Lower lobe of right lung (tissue), 2 donors: Measurements from ENCODE around the gene FBXL16. TPM values are rescaled to one million over a fixed set of nuclear protein-coding genes. Genes with fewer than 3 reads are reported as not detected.
"Not testable (repeated sequence)": the region's sequence is repeated elsewhere in the genome, so short reads cannot be mapped to it uniquely, and the experiment has no call there.

Source experiments
- ATAC-seq, 2 donors: fragments of 200-7000 bp; cut with Tn5 transposase; one replicate each; pipeline ENCODE4 v1.9.1; 2020 to 2022; ENCODE audit warnings: mild to moderate bottlenecking in 2 of 2, moderate library complexity in 2 of 2
- DNase-seq: peaks from one replicate; pipeline ENCODE4 v3.0.0-alpha.2; 2020
- H3K27ac ChIP-seq: fragments of 200-600 bp; one replicate; pipeline ENCODE4 v1.8.0; 2022
- H3K27me3 ChIP-seq: fragments of 200-600 bp; one replicate; pipeline ENCODE4 v1.8.0; 2022; ENCODE audit warnings: low read depth
- H3K36me3 ChIP-seq: fragments of 200-600 bp; one replicate; pipeline ENCODE4 v1.8.0; 2022; ENCODE audit warnings: mild to moderate bottlenecking
- H3K4me1 ChIP-seq: fragments of 200-600 bp; one replicate; pipeline ENCODE4 v1.8.0; 2022
- H3K4me3 ChIP-seq: fragments of 200-600 bp; one replicate; pipeline ENCODE4 v1.8.0; 2022; ENCODE audit warnings: mild to moderate bottlenecking
- H3K9me3 ChIP-seq: fragments of 200-600 bp; one replicate; pipeline ENCODE4 v1.8.0; 2022
- intact Hi-C: fragments of 100-400 bp; cut with DNase I; formaldehyde crosslinking; loops from one replicate; pipeline ENCODE4 v1.11.0; 2022
- total RNA-seq: library from RNA; stranded (reverse); fragmentation: NEBNext Ultra II Directional; extraction: Animal tissue kit (Norgen Biotek cat#: 25700); gene quantifications from one replicate; pipeline ENCODE4 v1.2.1, GENCODE V29; 2021
- TF ChIP-seq, protein P1 (sequence below): fragments of 200-600 bp; IDR thresholded peaks from one replicate; pipeline ENCODE4 v1.8.0; 2022; ENCODE audit warnings: antibody characterized with exemption, mild to moderate bottlenecking
- donor health status: DM: no; HTN: yes; CAD: no; lungs with severe emphysema.

The FBXL16 gene
- total RNA-seq, 1 donor from 2014 or later: 11.0 TPM

DNA sequence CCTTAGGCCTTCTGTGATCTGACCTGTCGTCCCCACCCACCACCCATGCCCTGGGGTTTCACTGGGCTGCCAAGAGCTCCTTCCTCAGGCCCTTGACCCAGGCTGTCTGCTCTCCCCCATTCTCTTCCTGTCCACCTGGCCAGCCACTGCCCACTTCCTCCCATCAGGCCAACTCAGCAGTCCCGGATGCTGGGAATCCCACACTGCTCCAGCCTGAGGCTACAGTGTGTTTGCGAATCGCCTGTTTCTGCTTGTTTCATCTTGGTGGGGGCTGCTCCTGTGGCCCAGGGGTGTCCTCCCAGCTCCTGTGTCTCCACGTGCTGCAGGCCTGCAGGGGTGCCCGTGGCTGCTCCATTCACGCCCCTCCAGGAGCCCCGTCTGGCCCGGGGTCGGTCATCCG is 8.5 kb upstream of the FBXL16 start:
- no peak for ATAC-seq
- intact Hi-C loops: no loop called here
- H3K27me3 ChIP-seq: peaks cover 37% of the 10 kb centered on the region
- peak overlapping the region; percentile 34 for H3K4me3 ChIP-seq
- no peak overlapping the region for H3K27ac ChIP-seq
- H3K36me3 ChIP-seq: no peaks in the 10 kb centered on the region
- TF ChIP-seq, protein P1, sequence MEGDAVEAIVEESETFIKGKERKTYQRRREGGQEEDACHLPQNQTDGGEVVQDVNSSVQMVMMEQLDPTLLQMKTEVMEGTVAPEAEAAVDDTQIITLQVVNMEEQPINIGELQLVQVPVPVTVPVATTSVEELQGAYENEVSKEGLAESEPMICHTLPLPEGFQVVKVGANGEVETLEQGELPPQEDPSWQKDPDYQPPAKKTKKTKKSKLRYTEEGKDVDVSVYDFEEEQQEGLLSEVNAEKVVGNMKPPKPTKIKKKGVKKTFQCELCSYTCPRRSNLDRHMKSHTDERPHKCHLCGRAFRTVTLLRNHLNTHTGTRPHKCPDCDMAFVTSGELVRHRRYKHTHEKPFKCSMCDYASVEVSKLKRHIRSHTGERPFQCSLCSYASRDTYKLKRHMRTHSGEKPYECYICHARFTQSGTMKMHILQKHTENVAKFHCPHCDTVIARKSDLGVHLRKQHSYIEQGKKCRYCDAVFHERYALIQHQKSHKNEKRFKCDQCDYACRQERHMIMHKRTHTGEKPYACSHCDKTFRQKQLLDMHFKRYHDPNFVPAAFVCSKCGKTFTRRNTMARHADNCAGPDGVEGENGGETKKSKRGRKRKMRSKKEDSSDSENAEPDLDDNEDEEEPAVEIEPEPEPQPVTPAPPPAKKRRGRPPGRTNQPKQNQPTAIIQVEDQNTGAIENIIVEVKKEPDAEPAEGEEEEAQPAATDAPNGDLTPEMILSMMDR: no peak
- peaks cover 18% of the 10 kb centered on the region for H3K4me1 ChIP-seq
- no peaks in the 10 kb centered on the region for H3K9me3 ChIP-seq
- no peak for DNase-seq

DNA sequence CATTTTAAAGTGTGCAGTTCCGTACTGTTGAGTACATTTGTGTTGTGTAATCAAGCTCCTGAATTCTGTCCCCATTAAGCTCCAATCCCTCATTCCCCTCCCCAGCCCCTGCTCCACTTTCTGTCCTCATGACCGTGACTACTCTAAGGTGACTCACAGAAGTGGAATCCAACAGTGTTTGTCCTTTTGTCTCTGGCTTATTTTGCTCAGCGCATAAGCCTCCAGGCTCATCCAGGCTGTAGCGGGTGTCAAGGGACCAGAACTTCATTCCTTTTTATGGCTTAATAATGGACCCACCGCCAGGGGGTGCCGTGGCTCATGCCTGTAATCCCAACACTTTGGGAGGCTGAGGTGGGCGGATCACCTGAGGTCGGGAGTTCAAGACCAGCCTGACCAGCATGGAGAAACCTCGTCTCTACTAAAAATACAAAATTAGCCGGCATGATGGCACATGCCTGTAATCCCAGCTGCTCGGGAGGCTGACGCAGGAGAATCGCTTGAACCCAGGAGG is 7.2 kb upstream of the FBXL16 start:
- H3K4me1 ChIP-seq: peaks cover 18% of the 10 kb centered on the region
- H3K27ac ChIP-seq, H3K36me3 ChIP-seq, ATAC-seq, DNase-seq, H3K9me3 ChIP-seq, H3K4me3 ChIP-seq, intact Hi-C loops: not testable (repeated sequence)
- H3K27me3 ChIP-seq: peaks cover 50% of the 10 kb centered on the region
- TF ChIP-seq, protein P1: peak; percentile 39

DNA sequence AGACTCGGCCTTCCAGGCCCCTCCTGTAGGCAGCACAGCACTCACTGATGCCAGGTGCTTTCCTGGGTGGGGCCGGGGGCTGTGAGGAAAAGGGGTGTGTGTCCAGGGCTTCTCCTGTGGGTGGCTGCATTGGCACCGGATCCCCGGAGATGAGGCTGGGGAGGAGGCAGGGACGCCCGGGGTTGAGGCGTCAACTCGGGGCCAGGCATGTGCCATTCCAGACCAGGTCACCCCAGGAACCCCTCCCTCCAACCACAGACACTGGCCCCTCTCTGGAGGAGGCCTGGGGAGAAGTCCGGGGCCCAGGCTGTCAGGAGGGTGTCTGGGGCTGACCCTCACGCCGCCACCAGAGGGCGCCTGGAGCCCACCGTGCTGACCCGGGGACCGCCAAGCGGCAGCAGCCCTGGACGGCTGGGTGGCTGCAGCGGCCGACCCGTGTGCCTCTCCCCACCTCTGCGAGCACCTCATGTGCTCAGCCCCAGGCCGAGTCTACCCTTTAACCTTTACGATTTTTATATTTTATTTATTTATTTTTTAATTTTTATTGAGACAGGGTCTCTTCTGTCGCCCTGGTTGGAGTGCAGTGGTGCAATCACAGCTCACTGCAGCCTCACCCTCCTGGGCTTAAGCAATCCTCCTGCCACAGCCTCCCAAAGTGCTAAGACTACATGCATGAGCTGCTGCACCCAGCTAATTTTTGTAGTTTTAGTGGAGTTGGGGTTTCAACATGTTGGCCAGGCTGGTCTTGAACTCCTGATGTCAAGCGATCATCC is 6.1 kb upstream of the FBXL16 start:
- H3K27me3 ChIP-seq: peaks cover 58% of the 10 kb centered on the region
- TF ChIP-seq, protein P1: peak; percentile 98
- H3K36me3 ChIP-seq: no peaks in the 10 kb centered on the region
- peak; percentile 87 for DNase-seq
- no peak overlapping the region for H3K4me3 ChIP-seq
- H3K9me3 ChIP-seq: no peaks in the 10 kb centered on the region
- intact Hi-C loops: no loop called here
- ATAC-seq: peak; percentile 77 to 78
- H3K4me1 ChIP-seq: peaks cover 17% of the 10 kb centered on the region
- H3K27ac ChIP-seq: no peak overlapping the region

DNA sequence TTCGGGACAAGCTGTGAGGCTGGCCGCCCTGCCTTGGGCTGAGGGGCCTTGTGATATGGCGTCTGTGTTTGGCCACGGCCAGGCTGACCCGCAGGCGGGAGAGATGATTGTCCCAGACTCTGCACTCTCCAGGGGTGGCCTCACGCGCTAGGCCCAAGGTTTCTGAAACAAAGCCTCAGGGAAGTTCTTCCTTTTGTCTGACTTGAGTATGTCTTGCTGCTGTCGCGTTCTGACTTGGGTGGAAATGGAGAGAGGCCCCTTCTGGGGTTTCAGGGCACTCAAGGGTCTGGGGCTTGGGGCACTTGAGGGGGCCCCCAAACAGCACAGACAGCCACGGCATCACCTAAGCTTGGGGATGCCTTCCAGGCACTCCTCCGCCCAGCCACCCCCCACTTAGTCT is 5.5 kb upstream of the FBXL16 start:
- Histone ChIP-seq H3K36me3 (no peaks in the 10 kb centered on the region), H3K27ac (no peak overlapping the region), H3K4me1 (peaks cover 14% of the 10 kb centered on the region), H3K9me3 (no peaks in the 10 kb centered on the region), H3K27me3 (peaks cover 65% of the 10 kb centered on the region), H3K4me3 (no peak overlapping the region)
- ATAC-seq (no peak), DNase-seq (no peak)
- TF ChIP-seq, protein P1: no peak
- intact Hi-C loops: no loop called here

DNA sequence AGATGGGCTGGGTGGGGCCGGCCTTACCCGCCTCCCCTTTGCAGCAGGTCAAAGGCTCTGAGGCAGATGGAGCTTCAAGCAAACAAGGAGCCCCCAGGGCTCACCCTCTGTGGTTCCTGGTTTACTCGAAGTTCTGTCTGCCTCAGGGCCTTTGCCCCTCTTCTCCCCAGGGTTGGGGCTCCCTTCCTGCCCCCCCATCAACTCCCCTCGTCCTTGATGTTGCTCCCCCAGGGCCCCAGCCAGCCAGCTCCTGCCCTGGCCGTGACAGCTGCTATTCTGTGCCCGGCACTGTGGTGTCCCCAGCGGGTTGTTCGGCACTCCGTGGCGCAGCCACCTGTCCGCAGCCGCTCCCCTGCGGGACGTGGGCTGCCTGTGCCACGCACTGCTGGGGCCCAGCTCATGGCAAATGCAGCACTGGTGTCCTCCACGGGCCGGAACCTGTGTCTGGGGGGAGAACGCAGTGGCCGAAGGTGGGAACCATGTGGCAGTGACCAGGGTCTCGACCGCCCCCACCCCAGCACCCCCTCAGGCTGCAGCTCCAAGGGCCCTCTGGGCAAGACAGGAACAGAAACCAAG is 5.0 kb upstream of the FBXL16 start:
- TF ChIP-seq, protein P1: no peak
- no peak for DNase-seq
- no peak overlapping the region for H3K4me3 ChIP-seq
- peaks cover 11% of the 10 kb centered on the region for H3K4me1 ChIP-seq
- H3K27me3 ChIP-seq: peaks cover 67% of the 10 kb centered on the region
- intact Hi-C loops: no loop called here
- no peaks in the 10 kb centered on the region for H3K36me3 ChIP-seq
- no peaks in the 10 kb centered on the region for H3K9me3 ChIP-seq
- H3K27ac ChIP-seq: no peak overlapping the region
- ATAC-seq: no peak
